Measurements from ENCODE around the gene COL4A4. TPM values are rescaled to one million over a fixed set of nuclear protein-coding genes. Genes with fewer than 3 reads are reported as not detected.
A peak's percentile ranks its signal among the peaks of the same experiment; 100 is the strongest.

COL4A4 gene
- total and polyA plus RNA-seq, 4 donors, result 1.4 to 1.8 (median 1.7) TPM

GRCh38 chr2:226963528-226963927, 200.5 kb downstream of the COL4A4 start:
- DNase-seq (ENCODE audit: low read depth in 4 of 6, low spot score in 6 of 6), result no peak
- Histone ChIP-seq H3K36me3 (ENCODE audit: control insufficient read depth, insufficient read depth, low read length) (no peaks in the 10 kb centered on the region), H3K27me3 (ENCODE audit: control insufficient read depth, insufficient read depth, low read length) (no peaks in the 10 kb centered on the region), H3K27ac (ENCODE audit: low read depth, low read length) (no peak overlapping the region), H3K4me1 (ENCODE audit: control insufficient read depth, insufficient read depth, low read length) (no peaks in the 10 kb centered on the region), H3K9me3 (ENCODE audit: control insufficient read depth, insufficient read depth, low read length) (peaks cover 2% of the 10 kb centered on the region), H3K4me3 (ENCODE audit: low read depth, low read length) (no peak overlapping the region)
- 25% methylated on average over 1 of the region's 1 CpG for WGBS (ENCODE audit: insufficient coverage)

- peak in 2 of 6 donors; percentile 18 to 72 for DNase-seq (ENCODE audit: low read depth in 4 of 6, low spot score in 6 of 6)
- no CpG with 5 or more reads among the region's 3 CpGs for WGBS (ENCODE audit: insufficient coverage)
- Histone ChIP-seq H3K27ac (ENCODE audit: low read depth, low read length) (no peak overlapping the region), H3K4me3 (ENCODE audit: low read depth, low read length) (no peak overlapping the region), H3K9me3 (ENCODE audit: control insufficient read depth, insufficient read depth, low read length) (peaks cover 2% of the 10 kb centered on the region), H3K4me1 (ENCODE audit: control insufficient read depth, insufficient read depth, low read length) (no peaks in the 10 kb centered on the region), H3K36me3 (ENCODE audit: control insufficient read depth, insufficient read depth, low read length) (no peaks in the 10 kb centered on the region), H3K27me3 (ENCODE audit: control insufficient read depth, insufficient read depth, low read length) (no peaks in the 10 kb centered on the region)
Measured at GRCh38 chr2:226962176-226962773, 201.7 kb downstream of the COL4A4 start.

GRCh38 chr2:226959418-226959817, 204.6 kb downstream of the COL4A4 start:
- H3K9me3 ChIP-seq (ENCODE audit: control insufficient read depth, insufficient read depth, low read length), result peaks cover 2% of the 10 kb centered on the region
- no CpG with 5 or more reads among the region's 1 CpG for WGBS (ENCODE audit: insufficient coverage)

GRCh38 chr2:226956659-226957058, 207.3 kb downstream of the COL4A4 start:
- Histone ChIP-seq H3K27me3 (ENCODE audit: control insufficient read depth, insufficient read depth, low read length) (no peaks in the 10 kb centered on the region), H3K27ac (ENCODE audit: low read depth, low read length) (no peak overlapping the region), H3K4me1 (ENCODE audit: control insufficient read depth, insufficient read depth, low read length) (no peaks in the 10 kb centered on the region), H3K9me3 (ENCODE audit: control insufficient read depth, insufficient read depth, low read length) (peaks cover 2% of the 10 kb centered on the region), H3K36me3 (ENCODE audit: control insufficient read depth, insufficient read depth, low read length) (no peaks in the 10 kb centered on the region), H3K4me3 (ENCODE audit: low read depth, low read length) (no peak overlapping the region)
- 53% methylated on average over 1 of the region's 1 CpG for WGBS (ENCODE audit: insufficient coverage)
- DNase-seq (ENCODE audit: low read depth in 4 of 6, low spot score in 6 of 6), result no peak

More at GRCh38 chr2:226959418-226959817, 204.6 kb downstream of the COL4A4 start:
- no peaks in the 10 kb centered on the region for H3K36me3 ChIP-seq (ENCODE audit: control insufficient read depth, insufficient read depth, low read length)
- no peak for DNase-seq (ENCODE audit: low read depth in 4 of 6, low spot score in 6 of 6)
- H3K27ac ChIP-seq (ENCODE audit: low read depth, low read length), result no peak overlapping the region
- H3K4me3 ChIP-seq (ENCODE audit: low read depth, low read length), result no peak overlapping the region
- H3K27me3 ChIP-seq (ENCODE audit: control insufficient read depth, insufficient read depth, low read length), result no peaks in the 10 kb centered on the region
- no peaks in the 10 kb centered on the region for H3K4me1 ChIP-seq (ENCODE audit: control insufficient read depth, insufficient read depth, low read length)

- no peaks in the 10 kb centered on the region for H3K4me1 ChIP-seq (ENCODE audit: control insufficient read depth, insufficient read depth, low read length)
- 90% methylated on average over 5 of the region's 6 CpGs for WGBS (ENCODE audit: insufficient coverage)
- no peak for DNase-seq (ENCODE audit: low read depth in 4 of 6, low spot score in 6 of 6)
Measured at GRCh38 chr2:226953826-226954225, 210.2 kb downstream of the COL4A4 start.

GRCh38 chr2:226953206-226953605, 210.8 kb downstream of the COL4A4 start:
- Histone ChIP-seq H3K27me3 (ENCODE audit: control insufficient read depth, insufficient read depth, low read length) (no peaks in the 10 kb centered on the region), H3K27ac (ENCODE audit: low read depth, low read length) (no peak overlapping the region), H3K4me1 (ENCODE audit: control insufficient read depth, insufficient read depth, low read length) (no peaks in the 10 kb centered on the region), H3K36me3 (ENCODE audit: control insufficient read depth, insufficient read depth, low read length) (no peaks in the 10 kb centered on the region), H3K4me3 (ENCODE audit: low read depth, low read length) (no peak overlapping the region), H3K9me3 (ENCODE audit: control insufficient read depth, insufficient read depth, low read length) (no peaks in the 10 kb centered on the region)
- WGBS (ENCODE audit: insufficient coverage), result 81% methylated on average over 3 of the region's 3 CpGs
- no peak for DNase-seq (ENCODE audit: low read depth in 4 of 6, low spot score in 6 of 6)

More at GRCh38 chr2:226953826-226954225, 210.2 kb downstream of the COL4A4 start:
- H3K36me3 ChIP-seq (ENCODE audit: control insufficient read depth, insufficient read depth, low read length), result no peaks in the 10 kb centered on the region
- H3K27ac ChIP-seq (ENCODE audit: low read depth, low read length), result no peak overlapping the region
- H3K27me3 ChIP-seq (ENCODE audit: control insufficient read depth, insufficient read depth, low read length), result no peaks in the 10 kb centered on the region
- H3K4me3 ChIP-seq (ENCODE audit: low read depth, low read length), result no peak overlapping the region
- H3K9me3 ChIP-seq (ENCODE audit: control insufficient read depth, insufficient read depth, low read length), result no peaks in the 10 kb centered on the region

Small RNAs within 50 kb of the gene (small RNA-seq; reads per million reads assigned to genes)
- gene RF00554 (ENCODE audit: low replicate concordance), result not detected

Other genes with a start within 250 kb of the COL4A4 start
- gene COL4A3, start 419 bp upstream of the COL4A4 start, total RNA-seq, result 1 to 10 TPM; 1.7 to 2.2 TPM
- 1 to 10 TPM; 1.3 to 2.0 TPM for gene COL4A3, start 419 bp upstream of the COL4A4 start, polyA plus RNA-seq (ENCODE audit: insufficient read length in 2 of 2)
- gene MFF, start 161.0 kb upstream of the COL4A4 start, total RNA-seq, result 100 to 1,000 TPM; 103 to 124 TPM
- 100 to 1,000 TPM; 142 to 175 TPM for gene MFF, start 161.0 kb upstream of the COL4A4 start, polyA plus RNA-seq (ENCODE audit: insufficient read length in 2 of 2)
- under 1 TPM in 1 of 2 donors, not detected in 1; 0.10 TPM for gene TM4SF20, start 215.1 kb upstream of the COL4A4 start, total RNA-seq
- under 1 TPM; 0.25 to 0.35 TPM for gene TM4SF20, start 215.1 kb upstream of the COL4A4 start, polyA plus RNA-seq (ENCODE audit: insufficient read length in 2 of 2)
- gene SCYGR1, start 223.7 kb upstream of the COL4A4 start, total RNA-seq, result not detected
- not detected for gene SCYGR1, start 223.7 kb upstream of the COL4A4 start, polyA plus RNA-seq (ENCODE audit: insufficient read length in 2 of 2)